Thoracic aorta (tissue), 2 donors: ENCODE results near the gene NKRF. TPM values are rescaled to one million over a fixed set of nuclear protein-coding genes. Genes with fewer than 3 reads are reported as not detected.

Source experiments
- ATAC-seq: fragments of 150-250 bp; one replicate; pipeline ENCODE4 v1.8.0; 2017; ENCODE audit warnings: low read depth; ENCODE audit not compliant: insufficient number of reproducible peaks, low FRiP score
- DNase-seq: peaks from one replicate; pipeline ENCODE4 v3.0.0-alpha.2; 2020; ENCODE audit warnings: low spot score
- H3K27ac ChIP-seq, 2 donors: fragments of 200-600 bp; sonication (generic); 1 replicate in 1 of 2; 2 replicates in 1 of 2; pipeline ENCODE4 v1.5.1; 2016; ENCODE audit warnings: mild to moderate bottlenecking in 2 of 2, moderate library complexity in 2 of 2
- H3K27me3 ChIP-seq: fragments of 200-600 bp; sonication (generic); replicated peaks from 2 replicates; pipeline ENCODE4 v1.6.0; 2016; ENCODE audit warnings: mild to moderate bottlenecking; ENCODE audit not compliant: insufficient read depth
- H3K36me3 ChIP-seq: fragments of 200-600 bp; sonication (generic); one replicate; pipeline ENCODE4 v1.5.1; 2016
- H3K4me1 ChIP-seq, 2 donors: fragments of 200-600 bp; sonication (generic); 1 replicate in 1 of 2; 2 replicates in 1 of 2; pipeline versions ENCODE4 v1.5.1 to v1.6.0; 2016; ENCODE audit warnings: low read depth in 2 of 2, mild to moderate bottlenecking in 1 of 2; ENCODE audit not compliant: control insufficient read depth in 1 of 2
- H3K4me3 ChIP-seq: fragments of 200-600 bp; sonication (generic); 2 replicates; pipeline ENCODE4 v1.5.1; 2016; ENCODE audit warnings: mild to moderate bottlenecking
- H3K9me3 ChIP-seq: fragments of 200-600 bp; sonication (generic); 2 replicates; pipeline ENCODE4 v1.5.1; 2016
- total RNA-seq, 2 donors: library from RNA; depleted of rRNA; stranded (reverse); fragments of >200 nt; gene quantifications; one replicate each; pipeline versions ENCODE4 v1.1.0 to v1.2.3, GENCODE V29; 2016
- TF ChIP-seq, protein P1 (sequence below): fragments of 200-600 bp; sonication (generic); IDR thresholded peaks from one replicate; pipeline ENCODE4 v1.5.1; 2019; ENCODE audit warnings: antibody characterized with exemption

NKRF gene
- total RNA-seq, 2 donors from 2014 or later, result 3.8 to 8.3 TPM

DNA sequence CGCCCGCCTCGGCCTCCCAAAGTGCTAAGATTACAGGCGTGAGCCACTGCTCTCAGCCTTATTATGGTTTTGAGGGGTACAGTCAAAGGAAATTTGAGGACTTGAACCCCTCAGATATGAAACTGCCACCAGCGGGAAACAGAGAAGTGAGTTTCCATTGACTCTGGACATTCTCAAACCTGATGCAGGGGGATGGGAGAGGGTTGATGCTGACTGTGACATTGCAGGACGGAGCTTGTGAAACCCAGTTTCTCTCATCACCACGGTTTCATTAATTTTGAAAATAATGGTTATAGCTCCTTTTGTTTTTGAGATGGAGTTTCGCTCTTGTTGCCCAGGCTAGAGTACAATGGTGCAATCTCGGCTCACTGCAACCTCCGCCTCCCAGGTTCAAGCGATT is 18.2 kb upstream of the NKRF start:
- DNase-seq (no peak), ATAC-seq (no peak)
- H3K27ac ChIP-seq, result no peak overlapping the region
- no peaks in the 10 kb centered on the region for H3K27me3 ChIP-seq
- H3K9me3 ChIP-seq, result no peaks in the 10 kb centered on the region
- TF ChIP-seq, protein P1, sequence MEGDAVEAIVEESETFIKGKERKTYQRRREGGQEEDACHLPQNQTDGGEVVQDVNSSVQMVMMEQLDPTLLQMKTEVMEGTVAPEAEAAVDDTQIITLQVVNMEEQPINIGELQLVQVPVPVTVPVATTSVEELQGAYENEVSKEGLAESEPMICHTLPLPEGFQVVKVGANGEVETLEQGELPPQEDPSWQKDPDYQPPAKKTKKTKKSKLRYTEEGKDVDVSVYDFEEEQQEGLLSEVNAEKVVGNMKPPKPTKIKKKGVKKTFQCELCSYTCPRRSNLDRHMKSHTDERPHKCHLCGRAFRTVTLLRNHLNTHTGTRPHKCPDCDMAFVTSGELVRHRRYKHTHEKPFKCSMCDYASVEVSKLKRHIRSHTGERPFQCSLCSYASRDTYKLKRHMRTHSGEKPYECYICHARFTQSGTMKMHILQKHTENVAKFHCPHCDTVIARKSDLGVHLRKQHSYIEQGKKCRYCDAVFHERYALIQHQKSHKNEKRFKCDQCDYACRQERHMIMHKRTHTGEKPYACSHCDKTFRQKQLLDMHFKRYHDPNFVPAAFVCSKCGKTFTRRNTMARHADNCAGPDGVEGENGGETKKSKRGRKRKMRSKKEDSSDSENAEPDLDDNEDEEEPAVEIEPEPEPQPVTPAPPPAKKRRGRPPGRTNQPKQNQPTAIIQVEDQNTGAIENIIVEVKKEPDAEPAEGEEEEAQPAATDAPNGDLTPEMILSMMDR, result no peak
- no peak overlapping the region for H3K4me3 ChIP-seq
- H3K4me1 ChIP-seq, result no peaks in the 10 kb centered on the region
- H3K36me3 ChIP-seq, result no peaks in the 10 kb centered on the region

DNA sequence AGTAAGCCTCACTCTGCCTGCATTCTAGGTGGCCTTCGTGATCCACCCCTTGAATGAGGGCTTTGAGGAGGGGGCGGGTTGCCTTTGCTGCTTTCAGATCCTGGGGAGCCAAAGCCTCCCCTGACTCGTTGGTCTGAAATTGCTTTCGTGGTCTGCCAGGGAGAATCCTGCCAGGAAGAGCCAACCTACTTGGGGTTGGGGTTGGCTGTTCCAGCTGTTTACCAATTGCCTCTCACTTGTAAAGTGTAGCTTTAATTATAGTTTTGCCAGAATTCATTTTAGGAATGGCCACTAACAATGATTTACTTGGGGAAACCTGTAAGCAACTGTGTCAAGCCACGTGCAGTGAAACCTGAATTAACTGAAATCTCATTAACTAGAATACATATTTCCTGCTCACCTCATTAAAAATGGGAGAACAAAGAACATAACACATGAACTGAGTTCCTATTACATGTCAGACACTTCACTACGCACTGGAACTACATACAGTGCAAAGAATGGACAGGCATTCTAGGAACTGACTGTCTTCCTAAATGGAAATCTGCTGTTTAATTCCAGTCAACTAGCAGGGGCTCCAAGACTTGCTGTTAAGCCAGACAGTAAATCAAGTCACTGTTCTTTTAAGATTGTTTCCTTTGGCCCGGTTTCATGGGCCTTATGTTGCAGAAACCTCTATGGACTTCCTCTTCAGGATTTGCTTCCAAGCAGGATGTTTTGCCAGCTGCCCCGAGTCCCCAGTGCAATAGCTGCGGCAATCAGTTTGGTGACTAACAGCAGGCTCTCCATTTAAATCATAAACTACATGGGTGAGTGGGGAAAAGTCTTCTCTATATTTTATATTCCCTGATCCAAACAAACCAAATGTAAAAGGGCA is 16.4 kb upstream of the NKRF start:
- ATAC-seq (no peak), DNase-seq (no peak)
- TF ChIP-seq, protein P1, result no peak
- no peaks in the 10 kb centered on the region for H3K9me3 ChIP-seq
- H3K27ac ChIP-seq, result no peak overlapping the region
- no peaks in the 10 kb centered on the region for H3K4me1 ChIP-seq
- no peaks in the 10 kb centered on the region for H3K27me3 ChIP-seq
- no peak overlapping the region for H3K4me3 ChIP-seq
- no peaks in the 10 kb centered on the region for H3K36me3 ChIP-seq

DNA sequence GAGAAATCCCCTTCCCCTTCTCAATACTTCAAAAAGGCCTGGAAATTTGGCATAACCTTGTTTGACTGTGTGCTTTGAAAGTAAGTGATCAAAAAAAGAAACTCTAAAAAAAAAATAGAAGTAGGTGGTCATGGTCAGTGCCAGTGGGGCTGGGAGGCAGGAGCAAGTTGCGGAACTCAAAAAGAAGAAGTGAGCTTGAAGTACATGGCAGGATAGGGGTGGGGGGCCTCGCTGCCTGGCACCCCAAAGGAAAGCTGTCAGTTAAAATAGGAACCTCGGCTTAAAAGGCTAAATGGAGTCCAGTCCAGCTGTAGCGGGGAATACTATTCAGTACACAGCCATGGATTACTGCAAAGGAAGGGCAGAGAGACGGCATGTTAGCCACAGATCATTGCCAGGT is 12.2 kb upstream of the NKRF start:
- Histone ChIP-seq H3K27ac (no peak overlapping the region), H3K4me1 (no peaks in the 10 kb centered on the region), H3K27me3 (no peaks in the 10 kb centered on the region), H3K4me3 (no peak overlapping the region), H3K36me3 (no peaks in the 10 kb centered on the region), H3K9me3 (no peaks in the 10 kb centered on the region)
- ATAC-seq (no peak), DNase-seq (no peak)
- TF ChIP-seq, protein P1, result no peak

DNA sequence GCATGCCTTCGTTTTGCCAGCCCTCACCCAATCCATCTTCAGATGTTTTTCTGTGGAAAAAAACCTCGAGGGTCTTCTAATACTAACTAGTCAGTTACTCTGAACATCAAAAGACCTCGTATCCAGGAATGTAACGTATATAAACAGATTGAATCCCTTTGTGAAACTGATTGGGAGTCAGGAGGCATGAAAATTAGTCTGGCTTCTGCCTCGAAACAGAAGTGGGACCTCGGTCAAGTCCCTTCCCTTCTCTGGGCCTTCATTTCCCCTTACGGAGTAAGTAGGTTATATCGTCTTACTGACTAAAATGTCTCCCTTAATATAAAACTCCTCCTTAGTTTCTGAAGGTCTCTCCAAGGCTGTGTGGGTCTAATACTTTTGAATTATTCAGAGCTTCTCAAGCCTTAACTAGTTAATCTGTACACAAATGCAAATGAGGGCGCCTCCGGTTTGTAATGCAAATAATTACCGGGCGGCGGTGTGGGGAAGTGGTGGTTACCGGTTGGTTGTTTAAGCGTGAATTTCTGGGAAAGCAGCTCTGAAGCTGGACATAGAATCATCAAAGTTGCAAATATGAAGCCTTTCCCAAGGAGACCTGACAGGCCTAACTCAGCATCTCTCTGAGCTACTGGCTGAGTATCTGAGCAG is 11.4 kb upstream of the NKRF start:
- Histone ChIP-seq H3K4me1 (no peaks in the 10 kb centered on the region), H3K36me3 (no peaks in the 10 kb centered on the region), H3K27ac (no peak overlapping the region), H3K4me3 (no peak overlapping the region), H3K9me3 (no peaks in the 10 kb centered on the region), H3K27me3 (no peaks in the 10 kb centered on the region)
- TF ChIP-seq, protein P1, result no peak
- ATAC-seq (no peak), DNase-seq (no peak)

DNA sequence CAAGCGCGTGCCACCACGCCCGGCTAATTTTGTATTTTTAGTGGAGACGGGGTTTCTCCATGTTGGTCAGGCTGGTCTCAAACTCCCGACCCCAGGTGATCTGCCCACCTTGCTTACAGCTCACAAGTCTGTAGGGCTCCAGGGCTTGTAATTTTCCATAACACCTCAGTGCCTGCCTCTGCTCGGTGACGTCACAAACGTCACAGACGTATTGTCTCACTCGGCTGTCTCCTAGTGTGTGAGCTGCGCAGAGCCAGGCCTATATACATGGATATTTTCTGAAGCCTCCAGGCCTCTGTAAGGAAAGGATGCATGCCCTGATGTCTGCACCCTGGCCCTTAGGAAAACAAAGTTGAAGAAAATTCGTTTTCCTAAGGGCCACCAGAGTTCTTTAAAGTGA is 8.6 kb upstream of the NKRF start:
- TF ChIP-seq, protein P1, result no peak
- Histone ChIP-seq H3K27me3 (no peaks in the 10 kb centered on the region), H3K27ac (no peak overlapping the region), H3K4me1 (no peaks in the 10 kb centered on the region), H3K9me3 (no peaks in the 10 kb centered on the region), H3K4me3 (no peak overlapping the region), H3K36me3 (no peaks in the 10 kb centered on the region)
- no peak for ATAC-seq
- no peak for DNase-seq
